Measurements from ENCODE around the gene DPP6.
"Not testable (repeated sequence)": the region's sequence is repeated elsewhere in the genome, so short reads cannot be mapped to it uniquely, and the experiment has no call there.

DNA sequence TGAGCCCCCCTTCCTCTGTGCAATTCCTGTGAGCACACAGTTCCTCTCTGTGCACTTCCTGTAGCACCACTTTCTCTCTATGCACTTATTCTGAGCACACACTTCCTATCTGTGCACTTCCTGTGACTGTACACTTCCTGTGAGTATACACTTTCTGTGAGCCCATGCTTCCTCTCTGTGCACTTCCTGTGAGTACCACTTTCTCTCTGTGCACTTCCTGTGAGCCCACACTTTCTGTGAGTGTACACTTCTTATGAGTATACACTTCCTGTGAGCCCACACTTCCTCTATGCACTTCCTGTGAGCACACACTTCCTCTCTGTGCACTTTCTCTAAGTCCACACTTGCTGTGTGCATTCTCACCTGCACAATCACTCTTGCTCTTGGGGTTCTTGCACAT is 83.4 kb downstream of the DPP6 start:
- TF ChIP-seq, protein P1, sequence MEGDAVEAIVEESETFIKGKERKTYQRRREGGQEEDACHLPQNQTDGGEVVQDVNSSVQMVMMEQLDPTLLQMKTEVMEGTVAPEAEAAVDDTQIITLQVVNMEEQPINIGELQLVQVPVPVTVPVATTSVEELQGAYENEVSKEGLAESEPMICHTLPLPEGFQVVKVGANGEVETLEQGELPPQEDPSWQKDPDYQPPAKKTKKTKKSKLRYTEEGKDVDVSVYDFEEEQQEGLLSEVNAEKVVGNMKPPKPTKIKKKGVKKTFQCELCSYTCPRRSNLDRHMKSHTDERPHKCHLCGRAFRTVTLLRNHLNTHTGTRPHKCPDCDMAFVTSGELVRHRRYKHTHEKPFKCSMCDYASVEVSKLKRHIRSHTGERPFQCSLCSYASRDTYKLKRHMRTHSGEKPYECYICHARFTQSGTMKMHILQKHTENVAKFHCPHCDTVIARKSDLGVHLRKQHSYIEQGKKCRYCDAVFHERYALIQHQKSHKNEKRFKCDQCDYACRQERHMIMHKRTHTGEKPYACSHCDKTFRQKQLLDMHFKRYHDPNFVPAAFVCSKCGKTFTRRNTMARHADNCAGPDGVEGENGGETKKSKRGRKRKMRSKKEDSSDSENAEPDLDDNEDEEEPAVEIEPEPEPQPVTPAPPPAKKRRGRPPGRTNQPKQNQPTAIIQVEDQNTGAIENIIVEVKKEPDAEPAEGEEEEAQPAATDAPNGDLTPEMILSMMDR (IDR thresholded peaks at IDR 0.05): not testable (repeated sequence)
- not testable (repeated sequence) for TF ChIP-seq POLR2A (IDR thresholded peaks at IDR 0.05)
